AG04449 (cell line): ENCODE results near the gene PPP1R12C.

Experiments
- CTCF ChIA-PET: fragments of 350-600 bp; formaldehyde crosslinking; extraction: SDS; loops from one replicate; lab custom pipeline; 2021; ENCODE audit warnings: antibody characterized with exemption; lab: Yijun Ruan, JAX
- POLR2A ChIA-PET: fragments of 400-600, 350-600 bp; formaldehyde crosslinking; extraction: SDS; loops from one replicate; lab custom pipeline; 2020; ENCODE audit warnings: antibody characterized with exemption, inconsistent platforms; lab: Yijun Ruan, JAX
- DNase-seq: peaks from one replicate; pipeline ENCODE4 v3.0.0-alpha.2; 2010; ENCODE audit warnings: low read depth, low spot score
- H3K4me3 ChIP-seq: 2 replicates; pipeline ENCODE4 v1.5.1; 2011; ENCODE audit warnings: low read depth, mild to moderate bottlenecking, control low read depth, low read length
- TF ChIP-seq, protein P1 (sequence below): IDR thresholded peaks from one replicate; pipeline ENCODE4 v1.5.1; 2011; ENCODE audit warnings: mild to moderate bottlenecking, moderate library complexity, low read length, control low read depth, inconsistent platforms; ENCODE audit not compliant: insufficient read depth; ENCODE audit errors: missing control alignments

PPP1R12C gene

DNA sequence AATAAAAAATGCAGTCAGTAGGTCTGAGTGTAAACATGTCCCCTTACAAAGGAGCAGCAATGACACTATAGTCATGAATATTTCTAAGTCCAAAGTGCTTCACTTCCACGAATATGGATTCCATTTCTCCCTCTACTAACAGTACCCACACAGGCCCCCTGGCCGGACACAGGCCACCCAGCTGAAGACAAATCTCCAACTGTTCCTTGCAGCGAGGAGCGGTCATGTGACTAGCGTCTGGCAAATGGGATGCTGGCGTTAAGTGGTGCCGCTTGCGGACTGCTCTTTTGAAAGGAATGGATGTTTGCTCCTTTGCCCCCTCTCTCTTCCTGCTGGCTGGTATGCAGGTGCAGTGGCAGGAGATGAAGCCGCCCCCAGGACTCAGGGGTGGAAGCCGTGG is 16.2 kb downstream of the PPP1R12C start:
- ChIA-PET POLR2A (no interaction called here), CTCF (interaction anchor here (1.6 to 7.0 kb wide), 2 partner anchors 10 to 13 kb away, joined by 3 to 43 read pairs; no protein-coding TSS in a partner anchor)
- DNase-seq: no peak
- TF ChIP-seq, protein P1, sequence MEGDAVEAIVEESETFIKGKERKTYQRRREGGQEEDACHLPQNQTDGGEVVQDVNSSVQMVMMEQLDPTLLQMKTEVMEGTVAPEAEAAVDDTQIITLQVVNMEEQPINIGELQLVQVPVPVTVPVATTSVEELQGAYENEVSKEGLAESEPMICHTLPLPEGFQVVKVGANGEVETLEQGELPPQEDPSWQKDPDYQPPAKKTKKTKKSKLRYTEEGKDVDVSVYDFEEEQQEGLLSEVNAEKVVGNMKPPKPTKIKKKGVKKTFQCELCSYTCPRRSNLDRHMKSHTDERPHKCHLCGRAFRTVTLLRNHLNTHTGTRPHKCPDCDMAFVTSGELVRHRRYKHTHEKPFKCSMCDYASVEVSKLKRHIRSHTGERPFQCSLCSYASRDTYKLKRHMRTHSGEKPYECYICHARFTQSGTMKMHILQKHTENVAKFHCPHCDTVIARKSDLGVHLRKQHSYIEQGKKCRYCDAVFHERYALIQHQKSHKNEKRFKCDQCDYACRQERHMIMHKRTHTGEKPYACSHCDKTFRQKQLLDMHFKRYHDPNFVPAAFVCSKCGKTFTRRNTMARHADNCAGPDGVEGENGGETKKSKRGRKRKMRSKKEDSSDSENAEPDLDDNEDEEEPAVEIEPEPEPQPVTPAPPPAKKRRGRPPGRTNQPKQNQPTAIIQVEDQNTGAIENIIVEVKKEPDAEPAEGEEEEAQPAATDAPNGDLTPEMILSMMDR: no peak
- H3K4me3 ChIP-seq: no peak overlapping the region

DNA sequence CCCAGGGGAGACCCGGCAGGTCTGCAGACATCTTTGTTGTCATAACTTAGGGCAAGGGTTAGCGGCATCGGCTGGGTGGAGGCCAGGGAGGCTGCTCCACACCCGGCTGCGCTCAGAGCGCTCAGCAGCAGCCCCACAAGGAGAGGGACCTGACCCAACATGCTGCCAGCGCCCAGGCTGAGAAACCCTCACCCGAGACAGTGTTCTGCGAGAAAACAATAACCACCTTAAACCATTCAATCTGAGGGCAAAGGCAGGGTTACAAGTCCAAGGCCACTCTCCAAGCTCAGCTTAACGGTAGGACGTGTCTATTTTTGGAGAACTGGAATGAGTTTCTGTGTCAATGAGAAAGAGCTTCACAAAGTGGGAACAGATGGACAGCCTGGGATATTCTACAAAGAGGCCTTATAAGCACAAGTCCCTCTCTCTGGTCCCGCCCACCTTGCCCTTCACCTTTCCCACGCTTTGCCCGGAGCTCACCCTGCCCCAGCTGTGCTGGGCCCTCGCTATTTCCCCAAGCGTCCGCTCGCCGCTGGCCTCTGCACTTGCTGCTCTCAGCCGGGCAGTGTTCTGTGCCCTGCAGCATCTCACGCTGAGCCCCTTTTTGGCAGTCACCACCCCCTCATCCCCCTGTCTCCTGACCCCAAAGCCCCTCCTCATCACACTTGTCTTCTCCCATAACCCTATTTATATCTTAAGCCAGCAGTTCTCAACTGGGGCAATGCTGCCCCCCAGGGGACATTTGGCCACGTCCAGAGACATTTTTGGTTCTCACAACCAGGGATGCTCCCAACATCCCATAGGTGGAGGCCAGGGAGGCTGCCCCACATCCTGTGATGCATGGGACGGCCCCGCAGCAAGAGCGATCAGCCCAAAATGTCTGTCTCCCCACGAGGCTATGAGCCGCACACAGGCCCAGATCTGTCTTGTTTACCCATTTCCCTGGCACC is 17.6 kb downstream of the PPP1R12C start:
- POLR2A ChIA-PET: no interaction called here
- CTCF ChIA-PET: interaction anchor here (0.9 to 7.0 kb wide), 2 partner anchors 11 to 618 kb away, joined by 3 to 43 read pairs; no protein-coding TSS in a partner anchor
- no peak overlapping the region for H3K4me3 ChIP-seq
- no peak for DNase-seq
- TF ChIP-seq, protein P1: no peak

DNA sequence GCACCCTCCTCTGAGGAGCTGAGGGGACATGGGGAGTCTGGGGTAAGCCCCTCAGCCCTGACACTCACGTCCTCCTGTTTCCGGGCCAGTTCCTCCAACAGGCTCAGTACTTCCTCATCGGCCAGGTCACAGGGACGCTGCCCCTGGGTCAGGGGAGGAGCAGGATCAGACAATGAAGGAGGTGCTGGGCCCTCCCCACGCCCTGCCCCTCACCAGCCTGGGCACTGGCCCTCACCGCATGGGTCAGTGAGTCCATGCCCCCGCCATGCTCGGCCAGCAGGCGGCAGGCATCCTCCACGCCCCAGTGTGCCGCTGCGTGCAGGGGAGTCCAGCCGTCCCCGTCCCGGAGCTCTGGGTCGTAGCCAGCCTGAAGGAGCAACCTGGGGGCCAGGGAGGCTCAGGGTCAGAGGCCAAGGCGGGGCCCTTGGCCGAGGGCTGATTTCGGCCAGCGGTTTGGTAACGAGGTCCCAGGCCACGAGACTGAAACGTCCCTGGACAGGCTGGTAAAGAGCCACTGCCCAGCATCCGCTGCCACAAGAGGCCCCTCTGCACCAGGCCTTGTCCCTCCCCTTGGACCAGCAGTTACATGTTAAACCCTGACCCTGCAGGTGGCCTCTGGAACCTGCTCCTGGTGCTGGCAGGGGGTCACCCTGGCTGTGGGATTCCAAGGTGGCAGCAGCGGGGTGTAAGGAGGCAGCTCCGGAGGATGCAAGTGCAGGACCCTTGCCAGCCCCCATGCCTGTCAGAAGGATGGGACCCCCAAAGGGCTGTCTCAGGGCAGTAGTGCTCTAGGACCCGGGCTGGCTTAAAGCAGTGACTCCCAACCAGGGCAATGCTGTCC is 18.5 kb downstream of the PPP1R12C start:
- DNase-seq: no peak
- H3K4me3 ChIP-seq: no peak overlapping the region
- ChIA-PET POLR2A (no interaction called here), CTCF (interaction anchor here (0.9 to 7.0 kb wide), 2 partner anchors 10 to 617 kb away, joined by 3 to 43 read pairs; no protein-coding TSS in a partner anchor)
- TF ChIP-seq, protein P1: no peak

DNA sequence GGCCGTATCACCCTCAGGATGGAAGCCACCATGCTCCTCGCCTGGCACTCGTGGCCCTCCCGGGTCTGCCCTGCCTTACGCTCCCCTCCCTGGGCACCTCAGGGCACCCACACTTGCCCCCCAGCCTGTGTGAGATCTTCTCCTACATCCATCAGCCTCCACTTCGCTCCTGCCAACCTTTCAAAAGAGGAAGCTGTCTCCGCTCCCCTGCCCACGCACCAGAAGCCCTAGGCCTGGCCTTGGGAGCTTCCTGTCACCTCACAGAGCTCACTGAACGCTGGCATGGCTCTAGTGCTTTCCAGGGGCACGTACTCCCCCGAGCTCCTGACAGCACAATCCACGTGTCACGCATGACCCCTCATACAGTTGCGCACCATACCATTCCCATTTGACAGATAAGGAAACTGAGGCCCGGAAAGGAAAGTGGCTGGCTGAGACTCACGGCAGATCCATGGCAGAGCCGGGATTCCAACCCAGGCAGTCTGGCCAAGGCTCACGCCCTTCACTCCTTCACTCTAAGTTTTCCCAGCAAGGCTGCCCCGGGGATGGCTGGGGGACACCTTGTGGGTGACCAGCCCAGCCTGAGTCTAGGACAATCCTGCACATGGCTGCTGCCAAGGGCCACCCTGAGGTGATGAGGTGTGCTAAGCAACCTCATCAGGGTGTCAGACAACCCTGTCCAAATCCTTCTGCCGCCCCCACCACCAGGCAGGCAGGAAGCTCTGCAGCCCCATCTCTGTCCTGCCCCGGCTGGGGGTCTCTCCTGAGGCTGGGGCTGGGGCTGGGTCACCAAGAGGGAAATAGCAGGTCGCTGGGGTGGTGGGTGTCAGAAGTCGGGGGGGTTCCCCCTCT is 19.3 kb downstream of the PPP1R12C start:
- H3K4me3 ChIP-seq: no peak overlapping the region
- DNase-seq: no peak
- TF ChIP-seq, protein P1: no peak
- POLR2A ChIA-PET: no interaction called here
- CTCF ChIA-PET: interaction anchor here (7.0 kb wide), 1 partner anchor 9 kb away, joined by 43 read pairs; no protein-coding TSS in a partner anchor

DNA sequence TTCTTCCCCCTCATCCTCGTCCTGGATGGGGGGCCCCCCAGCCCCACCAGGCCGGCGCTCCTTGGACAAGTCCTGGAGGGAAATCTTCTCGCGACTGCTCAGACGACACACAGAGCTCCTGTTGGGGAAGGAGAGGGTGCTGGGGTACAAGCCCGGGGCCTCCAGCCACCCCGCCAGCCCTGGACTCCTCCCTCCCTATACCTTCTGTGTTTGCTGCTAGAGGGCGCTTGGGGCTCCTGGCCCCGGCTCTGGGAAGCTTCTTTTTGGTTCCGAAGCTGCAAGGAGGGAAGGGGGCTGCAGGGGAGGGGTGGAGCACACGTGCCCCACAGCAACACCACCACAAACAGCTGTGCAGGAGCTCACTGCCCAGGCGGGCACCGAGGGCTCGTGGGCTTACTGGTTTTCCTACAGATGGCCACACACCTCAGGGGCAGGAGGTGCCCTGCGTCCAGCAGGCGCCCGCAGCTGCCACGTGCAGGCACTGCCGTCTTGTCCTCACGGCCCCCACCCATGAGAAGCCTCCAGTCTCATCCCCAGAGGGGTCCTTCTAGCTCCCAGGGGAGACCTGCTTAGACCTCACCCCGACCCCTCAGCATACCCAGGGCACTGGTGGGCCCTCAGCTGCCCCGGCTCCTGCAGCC is 21.3 kb downstream of the PPP1R12C start:
- POLR2A ChIA-PET: no interaction called here
- CTCF ChIA-PET: interaction anchor here (0.9 kb wide), 1 partner anchor 11 kb away, joined by 3 read pairs; no protein-coding TSS in a partner anchor
- DNase-seq: no peak
- H3K4me3 ChIP-seq: no peak overlapping the region
- TF ChIP-seq, protein P1: no peak
